LNCaP clone FGC (cell line): ENCODE measurements around the gene ZNF296.

Experiments
- DNase-seq: peaks from one replicate; pipeline ENCODE4 v3.0.0-alpha.2; 2011; ENCODE audit warnings: low read depth
- H3K4me3 ChIP-seq: 2 replicates; pipeline ENCODE4 v1.5.1; 2011; ENCODE audit warnings: mild to moderate bottlenecking, low read depth, low read length, control low read depth
- CTCF ChIP-seq: IDR thresholded peaks from 2 replicates; pipeline ENCODE4 v1.5.1; 2012; ENCODE audit warnings: mild to moderate bottlenecking; ENCODE audit not compliant: control insufficient read depth, insufficient read depth; ENCODE audit errors: extremely low read depth

The ZNF296 gene

GRCh38 chr19:45076029-45076850 is at the start of gene ZNF296:
Gene ZNF296 (minus strand): TSS chr19:45076478. CDS start chr19:45076373, 105 bp downstream.
- no peak for DNase-seq
- peak within 1 kb of the TSS; percentile 61 for H3K4me3 ChIP-seq
- TF ChIP-seq CTCF = no peak

GRCh38 chr19:45125360-45125759 is 49.1 kb upstream of the ZNF296 start:
- no peak for DNase-seq
- H3K4me3 ChIP-seq = no peak overlapping the region
- TF ChIP-seq CTCF = no peak

- H3K4me3 ChIP-seq = no peak overlapping the region
- no peak for DNase-seq
- TF ChIP-seq CTCF = no peak
These were observed 47.7 kb upstream of the ZNF296 start for GRCh38 chr19:45124021-45124420.

GRCh38 chr19:45123440-45123850 is 47.2 kb upstream of the ZNF296 start:
- no peak for DNase-seq
- no peak overlapping the region for H3K4me3 ChIP-seq
- no peak for TF ChIP-seq CTCF

- no peak for DNase-seq
- no peak for TF ChIP-seq CTCF
- no peak overlapping the region for H3K4me3 ChIP-seq
These were observed 46.6 kb upstream of the ZNF296 start for GRCh38 chr19:45122832-45123231.

GRCh38 chr19:45121827-45122345 is 45.6 kb upstream of the ZNF296 start:
- DNase-seq = no peak
- TF ChIP-seq CTCF = no peak
- no peak overlapping the region for H3K4me3 ChIP-seq
